RPMI8226 (cell line): ENCODE measurements around the gene CABP7.
A peak's percentile ranks its signal among the peaks of the same experiment; 100 is the strongest.

ENCODE experiments used
- DNase-seq: peaks from one replicate; pipeline ENCODE4 v3.0.0-alpha.2; 2015

CABP7 gene

GRCh38 chr22:29719899-29720645 lies at the start of gene CABP7:
CABP7 (plus strand) TSS chr22:29720003; CDS start chr22:29720425, 422 bp downstream.
- DNase-seq, result no peak

- DNase-seq, result no peak
These were observed 49.2 kb upstream of the CABP7 start for GRCh38 chr22:29670626-29671025.

GRCh38 chr22:29673361-29674066 lies 46.3 kb upstream of the CABP7 start:
- DNase-seq, result no peak

GRCh38 chr22:29674121-29674520 lies 45.7 kb upstream of the CABP7 start:
- no peak for DNase-seq

GRCh38 chr22:29679316-29679715 lies 40.5 kb upstream of the CABP7 start:
- no peak for DNase-seq

- no peak for DNase-seq
These were observed 36.3 kb upstream of the CABP7 start for GRCh38 chr22:29683536-29683935.

- no peak for DNase-seq
These were observed 35.6 kb upstream of the CABP7 start for GRCh38 chr22:29684244-29684643.

- no peak for DNase-seq
These were observed 30.5 kb upstream of the CABP7 start for GRCh38 chr22:29689206-29689879.

- peak; percentile 33 for DNase-seq
These were observed 30.0 kb upstream of the CABP7 start for GRCh38 chr22:29689880-29690213.

GRCh38 chr22:29690476-29690875 lies 29.3 kb upstream of the CABP7 start:
- no peak for DNase-seq

- no peak for DNase-seq
These were observed 28.0 kb upstream of the CABP7 start for GRCh38 chr22:29691636-29692326.

- DNase-seq, result no peak
These were observed 27.5 kb upstream of the CABP7 start for GRCh38 chr22:29692327-29692640.

- no peak for DNase-seq
These were observed 26.6 kb upstream of the CABP7 start for GRCh38 chr22:29693161-29693560.

GRCh38 chr22:29693671-29694070 lies 26.1 kb upstream of the CABP7 start:
- no peak for DNase-seq

- DNase-seq, result no peak
These were observed 24.5 kb upstream of the CABP7 start for GRCh38 chr22:29695129-29695926.

GRCh38 chr22:29697853-29698598 lies 21.8 kb upstream of the CABP7 start:
- DNase-seq, result no peak

GRCh38 chr22:29700206-29700899 lies 19.4 kb upstream of the CABP7 start:
- no peak for DNase-seq

- DNase-seq, result no peak
These were observed 19.0 kb upstream of the CABP7 start for GRCh38 chr22:29700900-29701154.

- no peak for DNase-seq
These were observed 18.4 kb upstream of the CABP7 start for GRCh38 chr22:29701155-29701999.
